ENCODE measurements around the gene DMRTA2. TPM values are rescaled to one million over a fixed set of nuclear protein-coding genes. Genes with fewer than 3 reads are reported as not detected.
A peak's percentile ranks its signal among the peaks of the same experiment; 100 is the strongest.
"Not testable (repeated sequence)": the region's sequence is repeated elsewhere in the genome, so short reads cannot be mapped to it uniquely, and the experiment has no call there.

DMRTA2 gene
- polyA plus RNA-seq, 3 donors: 0.07 TPM; not detected in 2

DNA sequence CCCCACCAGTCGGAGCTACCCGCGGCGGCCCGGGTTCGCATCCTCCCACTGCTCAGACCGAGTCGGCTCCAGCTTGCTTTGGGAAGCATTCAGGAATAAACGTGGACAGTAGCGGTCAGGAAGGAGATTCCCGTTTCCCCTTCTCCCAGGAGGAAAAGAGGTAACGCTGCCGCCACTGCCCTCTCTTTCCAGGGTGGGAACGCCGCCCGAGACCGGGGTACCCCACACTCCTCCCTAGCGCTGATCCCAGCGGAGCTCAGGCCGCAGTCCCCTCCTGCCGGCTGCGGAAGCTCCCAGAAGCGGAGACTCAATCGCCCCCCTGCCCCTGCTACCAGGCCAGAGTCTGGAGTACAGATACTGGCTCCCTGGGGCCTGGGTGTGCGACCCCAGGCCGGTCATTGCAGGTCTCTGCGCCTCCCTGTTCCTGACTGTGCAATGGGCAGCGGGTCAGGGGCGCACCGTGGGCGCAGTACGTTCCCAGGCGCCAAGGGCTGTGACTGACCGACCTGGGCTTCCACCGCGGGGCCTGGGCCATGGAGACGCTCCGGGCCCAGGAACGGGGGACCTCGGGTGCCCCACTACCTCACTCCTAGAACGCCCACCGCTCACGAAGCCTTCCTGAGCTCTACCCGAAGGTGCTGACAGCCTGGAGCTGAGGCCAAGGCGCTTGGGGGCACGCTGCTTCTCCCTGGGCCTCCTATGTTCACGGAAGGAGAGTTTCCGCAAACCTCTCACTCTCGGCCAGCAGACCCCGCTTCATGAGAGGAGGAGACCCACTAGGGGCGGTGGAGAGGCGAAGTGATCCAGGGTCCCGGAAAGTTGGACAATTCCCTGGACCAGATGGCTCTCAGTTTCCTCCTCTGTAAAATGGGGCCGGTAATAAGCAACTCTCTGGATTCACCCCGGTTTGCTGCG lies 7.8 kb downstream of the DMRTA2 start:
- no peak for DNase-seq (ENCODE audit: extremely low read depth in 1 of 11, low read depth in 9 of 11, low spot score in 4 of 11)

DNA sequence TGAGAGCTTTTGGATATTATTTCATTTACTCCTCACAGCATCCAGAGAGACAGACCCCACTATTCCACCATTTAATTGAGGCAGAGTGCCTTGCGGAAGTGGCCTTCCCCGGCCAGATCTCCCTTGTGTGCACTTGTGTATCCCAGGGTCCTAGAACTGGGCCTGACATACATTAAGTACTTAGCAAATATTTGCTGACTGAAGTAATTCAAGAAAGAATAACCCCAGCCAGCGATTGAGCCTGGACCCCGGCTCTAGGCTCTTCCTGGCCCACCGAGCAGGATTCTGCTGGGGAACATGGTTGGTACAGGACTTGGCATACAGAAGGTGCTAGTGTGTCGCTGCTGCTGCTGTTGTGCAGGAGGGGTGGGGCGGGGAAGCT lies 8.4 kb downstream of the DMRTA2 start:
- no peak for DNase-seq (ENCODE audit: extremely low read depth in 1 of 11, low read depth in 9 of 11, low spot score in 4 of 11)

DNA sequence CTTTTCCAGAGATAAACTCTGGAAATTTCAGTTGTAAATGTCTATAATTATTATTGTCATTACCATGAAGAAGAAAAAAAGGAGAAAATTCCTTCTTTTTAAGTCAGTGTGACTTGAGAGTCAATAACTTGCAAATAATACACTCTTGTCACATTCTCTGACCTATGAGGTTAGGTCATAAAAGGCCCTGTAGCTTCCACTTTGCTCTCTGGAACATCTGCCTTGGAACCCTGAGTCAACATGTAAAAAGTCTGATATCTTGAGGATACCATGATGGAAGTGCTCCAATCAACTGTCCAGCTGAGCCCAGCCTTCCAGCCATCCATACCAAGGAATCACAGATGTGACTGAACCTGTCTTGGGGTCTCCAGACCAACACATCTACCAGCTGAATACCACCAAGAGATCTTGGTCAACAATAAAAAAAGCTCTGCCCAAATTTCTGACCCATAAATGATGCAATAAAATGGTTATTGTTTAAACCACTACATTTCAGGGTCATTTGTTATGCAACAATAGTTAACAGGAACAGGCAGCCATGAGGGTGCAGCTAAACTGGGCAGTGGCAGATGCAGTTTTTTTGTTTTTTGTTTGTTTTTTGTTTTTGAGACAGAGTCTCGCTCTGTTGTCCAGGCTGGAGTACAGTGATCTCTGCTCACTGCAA lies 10.3 kb downstream of the DMRTA2 start:
- no peak for DNase-seq (ENCODE audit: extremely low read depth in 1 of 11, low read depth in 9 of 11, low spot score in 4 of 11)

DNA sequence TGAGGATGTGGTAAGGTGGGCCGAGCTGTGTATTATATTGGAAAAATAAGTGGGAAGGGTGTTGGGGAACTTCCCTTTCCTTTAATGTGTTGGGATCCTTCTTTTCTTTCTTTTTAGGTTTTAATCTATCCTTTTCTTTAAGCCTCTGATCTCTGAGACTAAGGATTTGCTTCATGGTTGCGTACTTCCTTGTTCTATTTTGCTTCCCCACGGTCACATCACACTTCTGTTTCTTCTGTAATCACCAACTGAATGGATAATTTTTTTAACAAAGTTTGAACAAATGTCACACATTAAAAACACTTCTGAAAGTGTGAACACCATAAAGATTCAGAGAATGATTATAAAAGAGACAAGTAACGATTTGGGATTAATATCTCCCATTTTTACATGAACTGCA lies 17.4 kb downstream of the DMRTA2 start:
- no peak for DNase-seq (ENCODE audit: extremely low read depth in 1 of 11, low read depth in 9 of 11, low spot score in 4 of 11)

DNA sequence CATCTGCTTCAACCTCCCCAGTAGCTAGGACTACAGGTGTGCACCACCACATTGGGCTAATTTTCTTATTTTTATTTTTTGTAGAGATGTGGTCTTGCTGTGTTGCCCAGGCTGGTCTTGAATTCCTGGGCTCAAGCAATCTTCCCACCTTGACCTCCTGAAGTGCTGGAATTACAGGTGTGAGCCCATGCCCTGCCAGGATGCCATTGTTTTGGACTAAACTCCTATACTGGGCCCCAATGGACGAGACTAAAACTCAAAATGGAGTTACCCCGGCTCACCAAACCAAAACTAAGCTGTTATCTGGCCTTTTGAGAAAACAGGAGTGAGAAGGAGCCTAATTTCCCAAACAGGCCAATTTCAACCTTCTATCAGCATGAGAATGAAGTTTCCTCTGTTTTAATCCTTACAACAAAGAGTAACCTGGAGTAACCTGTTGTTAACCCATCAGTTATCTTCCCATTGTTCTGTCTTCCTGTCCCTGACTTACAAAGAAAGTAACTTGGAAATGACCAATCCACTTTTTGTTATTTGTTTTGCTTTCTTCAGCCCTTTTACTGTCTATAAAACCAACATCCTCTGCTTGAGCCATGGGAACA lies 29.6 kb downstream of the DMRTA2 start:
- DNase-seq (ENCODE audit: extremely low read depth in 1 of 11, low read depth in 9 of 11, low spot score in 4 of 11): no peak

DNA sequence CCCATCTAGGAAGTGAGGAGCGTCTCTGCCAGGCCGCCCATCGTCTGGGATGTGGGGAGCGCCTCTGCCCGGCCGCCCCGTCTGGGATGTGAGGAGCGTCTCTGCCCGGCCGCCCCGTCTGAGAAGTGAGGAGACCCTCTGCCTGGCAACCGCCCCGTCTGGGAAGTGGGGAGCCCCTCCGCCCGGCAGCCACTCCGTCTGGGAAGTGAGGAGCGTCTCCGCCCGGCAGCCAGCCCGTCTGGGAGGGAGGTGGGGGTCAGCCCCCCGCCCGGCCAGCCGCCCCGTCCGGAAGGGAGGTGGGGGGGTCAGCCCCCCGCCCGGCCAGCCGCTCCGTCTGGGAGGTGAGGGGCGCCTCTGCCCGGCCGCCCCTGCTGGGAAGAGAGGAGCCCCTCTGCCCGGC lies 41.7 kb downstream of the DMRTA2 start:
- DNase-seq (ENCODE audit: extremely low read depth in 1 of 11, low read depth in 9 of 11, low spot score in 4 of 11): not testable (repeated sequence)

DNA sequence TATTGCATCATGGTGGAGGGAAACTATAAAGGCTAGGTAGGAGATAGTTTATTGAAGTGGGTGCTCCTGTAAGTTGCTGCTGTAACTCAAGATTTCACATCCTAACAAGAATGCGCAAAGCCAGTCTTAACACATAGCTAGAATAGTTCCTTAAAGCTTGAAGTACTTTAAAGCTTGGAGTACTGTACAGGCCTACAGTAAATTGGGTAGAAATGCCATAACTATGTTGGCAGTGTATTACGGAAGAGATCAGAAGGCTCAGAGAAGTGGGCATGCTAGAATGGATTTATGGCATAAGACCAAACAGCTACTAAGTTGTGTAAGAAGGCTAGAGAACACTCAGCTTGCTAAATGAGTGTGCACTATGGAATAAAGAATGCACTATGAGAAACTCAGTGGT lies 44.5 kb downstream of the DMRTA2 start:
- DNase-seq (ENCODE audit: extremely low read depth in 1 of 11, low read depth in 9 of 11, low spot score in 4 of 11): no peak

DNA sequence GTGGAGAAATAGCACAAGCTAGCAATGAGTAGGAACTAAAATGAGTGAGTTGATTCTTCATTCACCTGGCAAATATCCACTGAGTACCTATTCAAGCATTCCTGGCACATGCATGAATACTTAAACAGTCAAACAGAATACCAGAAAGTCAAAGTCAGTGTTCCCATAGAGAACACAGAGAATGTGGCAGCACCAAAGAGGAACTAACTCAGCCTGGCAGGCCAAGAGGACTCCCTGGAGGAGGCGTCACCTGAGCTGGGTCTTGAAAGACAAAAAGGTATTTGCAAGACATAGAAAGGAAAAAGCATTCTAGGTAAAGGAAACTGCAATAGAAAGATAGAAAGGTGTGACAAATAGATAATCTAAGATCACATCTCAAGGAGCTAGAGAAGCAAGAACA lies 49.7 kb downstream of the DMRTA2 start:
- no peak for DNase-seq (ENCODE audit: extremely low read depth in 1 of 11, low read depth in 9 of 11, low spot score in 4 of 11)

DNA sequence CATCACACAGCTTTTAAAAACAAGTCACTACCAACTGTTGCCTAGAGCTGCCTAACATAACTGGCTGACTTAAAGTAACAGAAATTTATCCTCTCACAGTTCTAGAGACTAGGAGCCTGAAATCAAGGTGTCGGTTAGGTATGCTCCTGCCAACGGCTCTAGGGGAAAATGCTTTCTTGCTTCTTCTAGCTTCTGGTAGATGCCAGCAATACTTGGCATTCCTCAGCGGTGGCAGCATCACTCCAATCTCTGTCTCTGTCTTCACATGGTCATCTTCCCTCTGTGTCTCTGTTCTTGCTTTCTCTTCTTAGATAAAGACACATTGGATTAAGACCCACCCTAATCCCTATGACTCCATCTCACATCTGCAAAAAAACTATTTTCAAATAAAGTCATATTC lies 51.5 kb downstream of the DMRTA2 start:
- no peak for DNase-seq (ENCODE audit: extremely low read depth in 1 of 11, low read depth in 9 of 11, low spot score in 4 of 11)

DNA sequence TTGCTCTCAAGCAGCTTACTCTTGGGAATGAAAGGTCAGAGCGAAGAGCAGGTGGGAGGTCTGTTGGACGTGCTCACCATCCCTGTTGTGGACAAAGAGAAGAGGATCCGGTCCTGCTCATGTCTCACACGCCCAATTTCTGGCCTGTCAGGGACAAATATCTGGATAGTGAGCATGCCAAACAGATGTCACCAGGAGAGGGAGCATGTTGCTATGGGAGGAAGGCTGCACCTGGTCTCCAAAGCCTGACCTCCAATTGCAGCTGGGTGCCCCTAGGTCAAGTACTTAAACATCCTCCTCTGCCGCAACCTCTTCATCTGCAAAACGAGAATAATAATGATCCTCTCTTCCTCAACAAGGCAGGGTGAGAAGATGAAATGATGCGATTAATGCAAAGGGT lies 53.4 kb downstream of the DMRTA2 start:
- DNase-seq (ENCODE audit: extremely low read depth in 1 of 11, low read depth in 9 of 11, low spot score in 4 of 11): no peak

DNA sequence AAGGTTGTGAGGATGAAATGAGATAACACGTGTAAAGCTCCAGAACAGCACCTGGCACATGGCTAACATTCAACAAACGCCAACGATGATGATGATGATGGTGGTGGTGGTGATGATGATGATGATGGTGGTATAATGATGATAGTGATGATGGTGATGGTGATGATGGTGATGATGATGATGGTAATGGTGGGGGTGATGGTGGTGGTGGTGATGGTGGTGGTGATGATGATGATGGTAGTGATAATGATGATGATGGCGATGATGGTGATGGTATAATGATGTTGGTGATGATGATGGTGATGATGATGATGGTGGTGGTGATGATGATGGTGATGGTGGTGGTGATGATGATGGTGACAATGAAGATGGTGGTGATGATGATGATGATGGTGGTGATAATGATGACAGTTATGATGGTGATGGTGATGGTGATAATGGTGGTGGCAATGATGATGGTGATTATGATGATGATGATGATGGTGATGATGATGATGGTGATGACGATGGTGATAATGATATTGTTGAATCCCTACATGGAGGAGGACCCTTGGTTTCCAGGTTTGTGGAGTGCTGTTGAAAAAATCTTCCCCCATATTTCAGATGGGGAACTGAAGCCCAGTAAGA lies 54.1 kb downstream of the DMRTA2 start:
- DNase-seq (ENCODE audit: extremely low read depth in 1 of 11, low read depth in 9 of 11, low spot score in 4 of 11): no peak

DNA sequence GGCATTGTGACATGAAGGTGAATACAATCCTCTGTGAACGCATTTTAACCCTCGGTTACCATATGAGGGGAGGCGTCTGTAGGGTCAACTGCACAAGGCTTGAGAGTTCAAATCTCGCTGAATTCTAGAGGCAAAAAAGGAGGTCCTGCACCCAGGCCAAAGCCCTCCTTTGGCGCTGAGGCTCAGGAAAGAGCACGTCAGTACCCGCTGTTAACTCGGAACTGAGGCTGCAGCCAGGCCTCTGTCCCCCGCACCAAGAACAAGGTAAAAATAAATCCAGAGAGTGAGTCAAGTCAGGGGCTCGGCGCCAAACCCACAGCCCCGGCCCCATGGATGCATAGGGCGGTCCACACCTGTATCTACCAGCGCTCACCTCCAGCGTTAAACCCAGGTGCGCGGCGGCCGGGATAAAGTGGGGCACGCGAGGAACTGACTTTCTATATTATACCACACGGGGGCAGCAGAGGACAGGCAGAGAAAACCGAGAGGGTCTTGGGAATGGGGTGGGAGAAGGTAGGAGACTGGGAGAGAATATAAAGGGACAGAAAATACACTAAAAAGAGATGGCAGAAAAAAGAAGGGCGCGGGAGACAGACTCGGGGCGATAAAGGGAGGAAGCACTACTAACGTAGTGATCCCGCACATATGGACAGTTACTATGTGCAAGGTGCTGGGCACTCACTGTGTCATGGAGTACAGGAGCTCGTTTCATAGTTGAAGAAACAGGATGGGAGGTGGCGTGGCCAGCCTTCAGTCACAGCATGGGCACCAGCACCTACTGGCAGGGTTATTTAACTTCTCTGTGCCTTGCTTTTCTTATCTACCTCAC lies 54.9 kb downstream of the DMRTA2 start:
- DNase-seq (ENCODE audit: extremely low read depth in 1 of 11, low read depth in 9 of 11, low spot score in 4 of 11): peak in 9 of 11 donors; percentile 14 to 43 (median 21)

Data from renal cortex interstitium (tissue), 11 donors.